Dermis blood vessel endothelial cell (primary cell): ENCODE results near the gene WDR4. TPM values are rescaled to one million over a fixed set of nuclear protein-coding genes. Genes with fewer than 3 reads are reported as not detected.
"Not testable (repeated sequence)": the region's sequence is repeated elsewhere in the genome, so short reads cannot be mapped to it uniquely, and the experiment has no call there.

Experiments used
- DNase-seq: peaks from one replicate; pipeline ENCODE4 v3.0.0; 2010
- total RNA-seq: library from RNA; depleted of rRNA; stranded (reverse); fragments of >200 nt; gene quantifications from 2 replicates; pipeline ENCODE4 v1.2.3, GENCODE V29; 2014

Gene WDR4
- total RNA-seq, 1 donor from 2014 or later = 16.3 TPM

- DNase-seq = no peak
These were observed 27.3 kb downstream of the WDR4 start for GRCh38 chr21:42851812-42852665.

GRCh38 chr21:42850866-42851391 lies 28.4 kb downstream of the WDR4 start:
- peak; percentile 53 for DNase-seq

GRCh38 chr21:42850463-42850862 lies 28.9 kb downstream of the WDR4 start:
- DNase-seq = no peak

GRCh38 chr21:42849759-42850412 lies 29.5 kb downstream of the WDR4 start:
- no peak for DNase-seq

- no peak for DNase-seq
These were observed 30.2 kb downstream of the WDR4 start for GRCh38 chr21:42848932-42849758.

- DNase-seq = not testable (repeated sequence)
These were observed 31.0 kb downstream of the WDR4 start for GRCh38 chr21:42848144-42848931.

- no peak for DNase-seq
These were observed 31.6 kb downstream of the WDR4 start for GRCh38 chr21:42847726-42848125.

GRCh38 chr21:42847051-42847707 lies 32.2 kb downstream of the WDR4 start:
- DNase-seq = no peak

- DNase-seq = no peak
These were observed 33.1 kb downstream of the WDR4 start for GRCh38 chr21:42846221-42846620.

GRCh38 chr21:42845296-42845965 lies 33.9 kb downstream of the WDR4 start:
- DNase-seq = peak; percentile 50

- DNase-seq = no peak
These were observed 34.8 kb downstream of the WDR4 start for GRCh38 chr21:42844411-42845113.

- no peak for DNase-seq
These were observed 36.3 kb downstream of the WDR4 start for GRCh38 chr21:42843056-42843455.

- not testable (repeated sequence) for DNase-seq
These were observed 37.3 kb downstream of the WDR4 start for GRCh38 chr21:42841916-42842655.

- DNase-seq = no peak
These were observed 38.0 kb downstream of the WDR4 start for GRCh38 chr21:42841156-42841915.

GRCh38 chr21:42840411-42841155 lies 38.8 kb downstream of the WDR4 start:
- no peak for DNase-seq

- no peak for DNase-seq
These were observed 39.8 kb downstream of the WDR4 start for GRCh38 chr21:42839271-42840231.
